ENCODE results near the gene HVCN1. TPM values are rescaled to one million over a fixed set of nuclear protein-coding genes. Genes with fewer than 3 reads are reported as not detected.

HVCN1 gene
- polyA plus RNA-seq, 4 donors: 9.9 to 11.3 (median 10.8) TPM

GRCh38 chr12:110702081-110702480 is 13.2 kb upstream of the HVCN1 start:
- DNase-seq (ENCODE audit: low read depth in 4 of 4, low spot score in 2 of 4): no peak

GRCh38 chr12:110699591-110700445 is 10.9 kb upstream of the HVCN1 start:
- no peak for DNase-seq (ENCODE audit: low read depth in 4 of 4, low spot score in 2 of 4)

GRCh38 chr12:110698171-110698902 is 9.4 kb upstream of the HVCN1 start:
- peak in 1 of 4 donors; percentile 60 for DNase-seq (ENCODE audit: low read depth in 4 of 4, low spot score in 2 of 4)

- no peak for DNase-seq (ENCODE audit: low read depth in 4 of 4, low spot score in 2 of 4)
Observed at GRCh38 chr12:110697236-110697635, 8.3 kb upstream of the HVCN1 start.

GRCh38 chr12:110696283-110696682 is 7.4 kb upstream of the HVCN1 start:
- DNase-seq (ENCODE audit: low read depth in 4 of 4, low spot score in 2 of 4): no peak

GRCh38 chr12:110694330-110694901 is 5.5 kb upstream of the HVCN1 start:
- DNase-seq (ENCODE audit: low read depth in 4 of 4, low spot score in 2 of 4): no peak

- no peak for DNase-seq (ENCODE audit: low read depth in 4 of 4, low spot score in 2 of 4)
Observed at GRCh38 chr12:110693731-110694130, 4.8 kb upstream of the HVCN1 start.

GRCh38 chr12:110690127-110690430 is 1.2 kb upstream of the HVCN1 start:
- DNase-seq (ENCODE audit: low read depth in 4 of 4, low spot score in 2 of 4): no peak

- DNase-seq (ENCODE audit: low read depth in 4 of 4, low spot score in 2 of 4): peak in 2 of 4 donors; percentile 15 to 29
Observed at GRCh38 chr12:110689281-110690126, 589 bp upstream of the HVCN1 start.

GRCh38 chr12:110687396-110688169 is 1.3 kb downstream of the HVCN1 start:
- no peak for DNase-seq (ENCODE audit: low read depth in 4 of 4, low spot score in 2 of 4)

GRCh38 chr12:110686294-110686903 is 2.5 kb downstream of the HVCN1 start:
- DNase-seq (ENCODE audit: low read depth in 4 of 4, low spot score in 2 of 4): no peak

GRCh38 chr12:110684312-110684836 is 4.5 kb downstream of the HVCN1 start:
- DNase-seq (ENCODE audit: low read depth in 4 of 4, low spot score in 2 of 4): no peak

GRCh38 chr12:110683888-110684287 is 5.0 kb downstream of the HVCN1 start:
- DNase-seq (ENCODE audit: low read depth in 4 of 4, low spot score in 2 of 4): no peak

- DNase-seq (ENCODE audit: low read depth in 4 of 4, low spot score in 2 of 4): no peak
Observed at GRCh38 chr12:110680032-110680431, 8.9 kb downstream of the HVCN1 start.

GRCh38 chr12:110679201-110679600 is 9.7 kb downstream of the HVCN1 start:
- DNase-seq (ENCODE audit: low read depth in 4 of 4, low spot score in 2 of 4): no peak

- no peak for DNase-seq (ENCODE audit: low read depth in 4 of 4, low spot score in 2 of 4)
Observed at GRCh38 chr12:110677982-110678381, 10.9 kb downstream of the HVCN1 start.

- no peak for DNase-seq (ENCODE audit: low read depth in 4 of 4, low spot score in 2 of 4)
Observed at GRCh38 chr12:110677206-110677911, 11.6 kb downstream of the HVCN1 start.

GRCh38 chr12:110676171-110676570 is 12.7 kb downstream of the HVCN1 start:
- DNase-seq (ENCODE audit: low read depth in 4 of 4, low spot score in 2 of 4): no peak
